NOMO-1 treated with DMSO at 0.1 percent for 48 hours (cell line): ENCODE results near the gene PARP1.

Source experiments
- DNase-seq: peaks from one replicate; lab custom pipeline; 2025; ENCODE audit not compliant: unreplicated experiment; lab: John Stamatoyannopoulos, UW

The PARP1 gene

GRCh38 chr1:226314055-226314454, 93.8 kb downstream of the PARP1 start:
- DNase-seq = no peak

DNA sequence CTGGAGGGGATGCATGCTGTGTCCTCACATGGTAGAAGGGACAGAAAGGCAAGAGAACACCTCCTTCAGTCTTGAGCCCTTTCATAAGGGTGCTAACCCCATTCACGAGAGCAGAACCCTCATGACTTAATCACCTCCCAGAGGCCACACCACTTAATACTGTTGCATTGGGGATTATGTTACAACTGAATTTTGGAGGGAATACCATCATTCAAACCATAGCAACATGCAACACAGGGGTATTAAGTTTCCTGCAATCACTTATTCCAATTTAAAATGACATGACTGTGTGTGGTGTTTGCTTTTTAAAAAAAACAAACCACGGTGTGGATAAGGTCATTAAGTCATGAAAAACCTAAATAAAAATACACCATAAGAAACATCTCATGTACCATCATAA, 95.8 kb downstream of the PARP1 start:
- no peak for DNase-seq

DNA sequence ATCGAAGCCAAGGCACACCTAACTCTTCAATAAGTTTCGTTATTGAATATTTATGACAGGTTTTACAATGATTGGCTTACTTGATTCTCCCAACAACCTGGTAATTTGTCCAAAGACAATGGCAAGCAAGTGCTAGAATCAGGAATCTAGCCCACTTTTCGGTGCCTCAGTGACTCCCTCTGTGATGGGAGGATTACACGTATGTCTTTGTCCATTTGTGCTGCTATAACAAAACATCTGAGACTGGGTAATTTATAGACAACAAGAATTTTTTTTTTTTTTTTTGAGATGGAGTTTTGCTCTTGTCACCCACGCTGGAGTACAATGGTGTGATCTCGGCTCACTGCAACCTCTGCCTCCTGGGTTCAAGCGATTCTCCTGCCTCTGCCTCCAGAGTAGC, 96.5 kb downstream of the PARP1 start:
- DNase-seq = no peak
